Middle frontal gyrus (tissue), 1 donor: ENCODE results near the gene NME4.
"Not testable (repeated sequence)": the region's sequence is repeated elsewhere in the genome, so short reads cannot be mapped to it uniquely, and the experiment has no call there.

ENCODE experiments used
- DNase-seq: peaks from one replicate; pipeline ENCODE4 v3.0.0-alpha.2; 2015; ENCODE audit warnings: low spot score; ENCODE audit errors: extremely low spot score

NME4 gene

DNA sequence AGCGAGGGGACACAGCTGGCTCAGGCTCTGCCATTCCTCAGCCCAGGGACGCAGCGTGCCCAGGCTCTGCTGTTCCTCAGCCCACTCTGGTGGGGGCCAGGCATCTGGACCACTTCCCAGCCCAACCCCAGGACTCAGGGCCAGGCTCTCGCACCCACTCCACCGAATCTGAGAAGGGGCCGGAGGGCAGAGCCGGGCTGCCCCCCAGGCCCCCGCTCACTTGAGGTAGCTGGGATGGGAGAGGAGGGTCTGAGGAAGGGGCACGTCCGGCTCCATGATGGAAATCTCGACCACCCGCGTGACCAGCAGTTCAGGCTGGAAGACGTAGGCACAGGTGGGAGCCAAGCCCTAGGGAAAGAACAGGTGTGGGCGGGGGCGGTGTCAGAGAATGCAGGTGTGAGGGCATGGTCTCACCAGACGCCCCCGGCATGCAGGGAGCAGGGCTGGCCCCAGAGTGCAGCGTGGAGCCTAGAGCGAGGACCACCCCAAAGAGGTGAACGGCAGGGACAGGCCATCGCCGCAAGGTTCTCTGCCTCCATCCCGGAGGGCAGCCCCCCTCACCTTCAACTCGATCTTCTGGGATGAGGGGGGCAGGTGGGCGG lies 20.1 kb upstream of the NME4 start:
- no peak for DNase-seq

DNA sequence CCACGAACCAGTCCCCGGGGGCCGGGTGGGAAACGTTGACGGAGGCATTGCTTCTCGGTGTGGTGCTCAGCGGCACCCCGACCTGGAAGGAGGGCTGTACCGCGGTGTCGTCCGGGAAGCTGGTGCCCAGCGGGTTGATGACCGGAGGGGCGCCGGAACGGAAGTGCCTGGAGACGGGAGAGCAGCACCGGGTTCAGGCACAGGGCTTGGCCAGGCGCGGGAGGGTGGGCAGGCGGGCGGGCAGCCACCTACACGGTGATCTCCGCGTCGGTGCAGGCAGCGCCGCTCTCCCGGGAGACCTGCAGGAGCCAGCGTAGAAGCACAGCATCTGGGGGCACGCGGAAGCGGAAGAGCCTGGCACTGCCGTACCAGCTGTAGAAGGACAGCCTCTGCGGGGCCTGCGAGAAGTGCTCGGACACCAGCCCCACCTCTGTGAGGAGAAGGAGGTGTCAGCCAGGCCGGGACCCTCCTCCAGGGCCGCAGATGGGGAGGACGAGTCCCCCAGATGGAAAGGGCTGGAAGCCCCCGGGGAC lies 19.5 kb upstream of the NME4 start:
- DNase-seq = no peak

DNA sequence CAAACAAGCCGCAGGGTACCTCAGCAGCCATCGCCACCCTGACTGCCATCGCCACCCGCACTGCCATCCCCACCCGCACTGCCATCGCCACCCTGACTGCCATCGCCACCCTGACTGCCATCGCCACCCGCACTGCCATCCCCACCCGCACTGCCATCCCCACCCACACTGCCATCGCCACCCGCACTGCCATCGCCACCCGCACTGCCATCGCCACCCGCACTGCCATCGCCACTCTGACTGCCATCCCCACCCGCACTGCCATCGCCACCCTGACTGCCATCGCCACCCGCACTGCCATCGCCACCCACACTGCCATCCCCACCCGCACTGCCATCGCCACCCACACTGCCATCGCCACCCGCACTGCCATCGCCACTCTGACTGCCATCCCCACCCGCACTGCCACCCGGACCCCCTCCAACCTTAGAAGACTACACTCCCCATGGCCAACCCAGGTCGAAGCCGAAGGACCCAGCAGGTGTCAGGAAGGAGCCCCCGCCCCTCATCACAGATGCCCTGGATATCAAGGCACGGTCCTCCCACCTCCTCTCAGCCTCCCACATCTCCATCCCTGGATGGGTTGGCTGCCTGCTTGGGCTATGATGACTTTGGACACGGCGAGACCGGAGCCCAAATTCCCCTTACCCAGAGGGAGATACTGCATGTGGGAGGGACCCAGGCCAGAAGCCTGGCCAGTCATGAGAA lies 18.7 kb upstream of the NME4 start:
- not testable (repeated sequence) for DNase-seq

DNA sequence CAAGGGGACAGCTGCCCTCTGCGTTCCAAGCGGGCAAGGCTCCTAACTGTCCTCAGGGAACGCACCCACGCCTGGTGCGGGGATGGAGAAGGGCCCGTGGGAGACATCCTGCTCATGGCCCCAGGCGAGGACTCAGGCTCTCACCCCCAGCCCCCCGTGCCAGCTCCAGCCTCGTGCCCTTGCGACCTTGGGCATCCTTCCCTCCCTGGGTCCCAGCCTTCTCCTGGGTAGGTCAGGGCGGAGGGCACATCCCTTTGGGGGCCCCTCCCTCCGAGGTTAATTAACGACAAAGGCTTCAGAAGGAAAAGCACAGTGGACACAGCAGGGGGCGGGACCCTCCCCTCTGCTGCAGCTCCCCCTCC lies 18.2 kb upstream of the NME4 start:
- DNase-seq = no peak

DNA sequence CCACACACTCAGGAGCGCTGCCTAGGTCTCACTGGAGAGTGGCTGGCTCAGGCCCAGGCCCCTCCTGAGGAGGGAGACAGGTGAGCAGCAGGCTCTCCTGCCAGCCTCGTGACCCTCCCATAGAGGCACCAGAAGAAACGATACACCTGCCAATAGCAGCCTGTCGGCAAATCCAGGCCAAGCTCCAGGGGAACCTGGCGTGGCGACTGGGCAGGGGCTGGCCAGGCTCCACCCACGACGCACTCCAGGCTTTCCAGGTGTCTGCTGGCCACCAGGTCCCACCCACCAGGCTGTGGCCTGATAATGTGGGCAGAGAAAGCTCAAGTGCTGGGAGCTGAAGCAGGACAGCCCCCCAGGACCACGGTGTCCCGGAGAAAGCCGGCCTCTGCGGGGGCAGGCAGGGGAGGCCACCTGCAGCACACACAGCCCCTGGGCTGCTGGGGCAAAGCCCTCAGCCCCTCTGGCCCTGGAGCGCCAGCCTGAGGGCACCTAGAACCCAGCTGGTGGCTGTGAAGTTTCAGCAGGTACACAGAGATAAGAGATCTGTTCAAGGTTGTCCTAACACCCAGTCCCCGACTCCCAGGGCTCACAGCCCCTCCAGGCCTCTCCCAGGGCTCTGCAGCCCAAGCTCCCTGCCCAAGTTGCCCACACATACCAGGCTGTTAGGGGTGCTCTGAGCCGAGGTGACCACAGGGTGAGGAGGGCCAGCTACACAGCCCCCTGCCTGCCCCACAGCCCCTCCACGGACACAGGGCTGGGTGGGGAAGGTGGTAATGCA lies 17.6 kb upstream of the NME4 start:
- no peak for DNase-seq

DNA sequence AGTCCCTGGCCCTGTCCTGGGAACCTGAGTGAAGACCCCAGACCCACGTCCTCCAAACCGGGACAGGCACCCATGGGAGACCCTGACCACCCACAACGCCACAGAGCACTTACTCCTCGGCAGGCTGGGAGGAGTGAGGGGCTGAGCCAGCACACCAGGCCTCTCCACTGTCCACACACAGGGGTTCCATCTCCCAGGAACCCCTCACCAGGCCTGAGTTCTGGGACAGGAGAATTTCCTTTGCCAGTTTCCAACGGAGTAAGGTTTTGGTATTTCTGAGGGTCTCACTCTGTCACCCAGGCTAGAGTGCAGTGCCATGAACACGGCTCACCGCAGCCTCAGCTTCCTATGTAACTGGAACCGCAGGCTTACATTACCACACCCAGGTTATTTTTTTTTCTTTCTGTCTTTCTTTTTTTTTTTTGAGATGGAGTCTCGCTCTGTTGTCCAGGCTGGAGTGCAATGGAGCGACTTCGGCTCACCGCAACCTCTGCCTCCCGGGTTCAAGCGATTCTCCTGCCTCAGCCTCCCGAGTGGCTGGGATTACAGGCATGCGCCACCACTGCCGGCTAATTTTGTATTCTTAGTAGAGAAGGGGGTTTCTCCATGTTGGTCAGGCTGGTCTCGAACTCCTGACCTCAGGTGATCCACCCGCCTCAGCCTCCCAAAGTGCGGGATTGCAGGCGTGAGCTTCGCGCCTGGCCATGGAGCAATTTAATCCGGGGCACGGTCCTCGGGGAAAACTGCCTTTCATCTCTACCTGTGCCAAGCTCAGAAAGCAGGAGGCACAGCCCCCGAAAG lies 16.8 kb upstream of the NME4 start:
- DNase-seq = no peak

DNA sequence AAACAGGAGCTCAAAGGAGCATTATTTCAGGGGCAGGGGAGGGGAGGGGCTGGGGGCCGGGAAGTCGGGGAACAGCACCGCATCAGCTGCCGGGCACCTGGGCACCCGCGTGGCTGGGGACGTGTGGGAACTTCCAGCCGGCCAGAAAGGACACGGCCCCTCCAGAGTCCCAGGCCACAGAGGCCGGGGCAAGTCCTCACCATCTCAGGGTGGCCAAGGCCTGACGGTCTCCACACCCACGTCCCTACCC lies 16.3 kb upstream of the NME4 start:
- DNase-seq = no peak

DNA sequence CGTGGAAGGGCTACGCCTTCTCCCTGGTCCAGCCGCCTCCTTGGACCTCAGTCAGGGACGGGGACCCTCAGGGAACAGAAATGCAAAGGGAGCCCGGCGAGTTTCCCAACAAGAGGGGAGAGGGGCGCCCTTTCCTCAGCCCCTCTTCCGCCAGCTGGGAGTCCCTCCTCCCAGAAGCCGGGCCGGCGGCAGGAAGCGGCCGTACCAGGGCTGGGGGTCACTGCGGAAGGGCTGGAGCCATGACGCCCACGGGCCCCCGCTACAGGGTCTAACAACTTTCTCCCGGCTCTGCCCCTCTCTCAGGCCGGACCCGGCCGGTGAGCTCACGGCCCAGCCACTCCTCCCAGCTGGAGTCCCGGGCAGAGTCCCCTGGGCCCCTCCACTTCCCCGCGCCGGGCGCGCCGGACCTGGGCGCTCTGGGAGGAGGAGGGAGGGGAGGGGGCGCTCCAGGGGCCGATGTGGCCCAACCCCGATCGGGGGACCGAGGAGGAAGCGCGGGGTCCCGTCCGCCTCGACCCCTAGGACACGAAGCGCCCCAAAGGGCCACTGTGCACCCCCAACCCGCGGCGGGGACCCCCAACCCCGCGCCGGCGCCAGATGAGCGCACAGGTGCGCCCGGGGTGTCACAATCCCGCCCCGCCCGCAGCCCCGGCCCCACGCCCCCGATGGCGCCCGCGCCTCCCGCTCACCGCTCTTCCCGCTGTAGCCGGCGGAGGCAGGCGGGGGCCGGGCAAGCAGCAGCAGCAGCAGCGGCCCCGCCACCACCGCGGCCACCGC lies 15.8 kb upstream of the NME4 start:
- no peak for DNase-seq

DNA sequence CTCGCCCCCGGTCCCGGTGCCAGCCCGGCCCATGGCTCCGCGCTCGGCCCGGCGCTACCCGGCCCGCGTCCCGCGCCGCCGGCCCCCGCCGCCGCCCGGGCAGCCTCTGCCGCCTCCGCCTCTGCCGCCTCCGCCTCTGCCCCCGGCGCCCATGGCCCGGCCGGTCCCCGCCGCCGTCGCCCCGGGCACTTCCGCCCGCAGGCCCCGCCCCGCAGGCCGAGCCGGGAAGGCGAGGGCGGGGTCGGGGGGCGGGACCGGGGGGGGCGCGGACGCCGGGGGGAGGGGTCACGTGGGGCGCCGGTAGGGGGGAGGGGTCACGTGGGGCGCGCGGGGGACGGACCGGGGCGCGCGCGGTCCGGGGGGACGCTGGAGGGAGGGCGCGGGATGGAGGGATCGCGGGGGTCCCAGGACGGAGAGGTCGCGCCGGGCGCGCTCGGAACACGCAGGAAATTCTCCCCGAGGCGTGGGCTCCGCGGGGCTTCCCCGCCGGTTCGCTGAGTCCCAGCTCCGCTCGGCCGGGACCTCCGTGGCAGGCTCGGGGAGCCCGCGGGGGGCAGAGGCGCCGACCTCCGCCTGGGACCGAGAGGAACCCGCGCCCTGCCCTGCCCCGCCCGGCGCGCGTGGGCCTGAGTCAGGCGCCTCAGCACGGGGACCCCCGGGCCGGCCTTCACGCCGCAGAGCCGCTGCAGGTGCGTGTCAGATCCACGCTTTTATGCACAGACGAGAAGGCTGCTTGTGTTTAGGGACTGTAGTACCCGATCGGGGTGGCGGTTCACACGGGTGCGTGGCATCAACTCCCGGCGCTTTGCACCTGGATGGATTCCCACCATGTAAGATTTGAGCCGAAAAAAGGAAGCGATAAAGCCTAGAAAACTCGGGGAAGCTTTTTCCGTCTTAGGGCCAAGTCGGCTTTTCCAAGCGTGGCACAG lies 14.9 kb upstream of the NME4 start, which contains the start of gene PGAP6:
Gene PGAP6 (minus strand): TSS at position 190 of the 929 bp plus-strand sequence. CDS start 157 bp downstream, at position 33.
- peak; percentile 14 for DNase-seq

DNA sequence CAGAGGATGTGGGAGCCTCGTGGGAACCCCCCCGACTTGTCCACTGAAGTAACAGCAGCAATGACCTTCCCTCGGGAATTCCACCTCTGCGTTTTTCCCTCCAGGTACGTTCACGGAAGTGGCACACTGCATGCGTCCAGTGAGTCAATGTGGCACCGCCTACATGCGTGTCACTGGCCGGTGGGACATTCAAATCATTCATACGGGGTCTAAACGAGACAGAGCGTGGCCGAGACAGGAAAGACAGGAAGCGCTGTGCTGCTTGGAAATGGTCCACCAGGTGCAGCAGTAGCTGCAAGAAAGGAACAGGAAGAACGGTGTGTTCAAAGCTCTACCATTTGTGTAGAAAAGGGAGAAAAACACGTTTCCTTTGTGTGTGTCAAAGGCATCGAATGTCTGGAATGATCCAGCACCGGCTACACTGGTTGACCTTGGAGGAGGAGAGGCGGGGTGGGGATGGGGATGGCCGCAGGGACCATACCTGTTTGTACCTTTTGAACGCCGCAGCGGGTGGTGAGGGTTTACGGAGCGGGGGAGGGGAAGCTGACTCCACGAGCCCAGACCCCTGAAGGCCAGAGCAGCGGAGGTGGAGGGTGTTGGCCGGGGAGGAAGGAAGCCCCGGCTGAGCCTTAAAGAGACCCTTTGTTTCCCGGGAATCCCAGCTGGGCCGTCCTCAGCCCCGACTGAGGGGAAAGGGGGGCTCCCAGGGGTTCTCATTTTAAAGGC lies 13.5 kb upstream of the NME4 start:
- DNase-seq = no peak

DNA sequence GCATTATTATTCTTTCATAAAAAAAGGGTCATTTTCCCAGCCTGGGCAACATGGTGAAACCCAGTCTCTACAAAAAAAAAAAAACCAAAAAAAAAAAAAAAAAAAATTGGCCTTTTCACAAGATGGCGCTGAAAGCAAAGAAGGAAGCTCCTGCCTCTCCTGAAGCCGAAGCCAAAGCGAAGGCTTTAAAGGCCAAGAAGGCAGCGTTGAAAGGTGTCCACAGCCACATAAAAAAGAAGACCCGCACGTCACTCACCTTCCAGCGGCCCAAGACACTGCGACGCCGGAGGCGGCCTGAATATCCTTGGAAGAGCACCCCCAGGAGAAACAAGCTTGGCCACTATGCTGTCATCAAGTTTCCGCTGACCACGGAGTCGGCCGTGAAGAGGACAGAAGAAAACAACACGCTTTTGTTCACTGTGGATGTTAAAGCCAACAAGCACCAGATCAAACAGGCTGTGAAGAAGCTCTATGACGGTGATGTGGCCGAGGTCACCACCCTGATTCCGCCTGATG lies 10.3 kb upstream of the NME4 start:
- no peak for DNase-seq

DNA sequence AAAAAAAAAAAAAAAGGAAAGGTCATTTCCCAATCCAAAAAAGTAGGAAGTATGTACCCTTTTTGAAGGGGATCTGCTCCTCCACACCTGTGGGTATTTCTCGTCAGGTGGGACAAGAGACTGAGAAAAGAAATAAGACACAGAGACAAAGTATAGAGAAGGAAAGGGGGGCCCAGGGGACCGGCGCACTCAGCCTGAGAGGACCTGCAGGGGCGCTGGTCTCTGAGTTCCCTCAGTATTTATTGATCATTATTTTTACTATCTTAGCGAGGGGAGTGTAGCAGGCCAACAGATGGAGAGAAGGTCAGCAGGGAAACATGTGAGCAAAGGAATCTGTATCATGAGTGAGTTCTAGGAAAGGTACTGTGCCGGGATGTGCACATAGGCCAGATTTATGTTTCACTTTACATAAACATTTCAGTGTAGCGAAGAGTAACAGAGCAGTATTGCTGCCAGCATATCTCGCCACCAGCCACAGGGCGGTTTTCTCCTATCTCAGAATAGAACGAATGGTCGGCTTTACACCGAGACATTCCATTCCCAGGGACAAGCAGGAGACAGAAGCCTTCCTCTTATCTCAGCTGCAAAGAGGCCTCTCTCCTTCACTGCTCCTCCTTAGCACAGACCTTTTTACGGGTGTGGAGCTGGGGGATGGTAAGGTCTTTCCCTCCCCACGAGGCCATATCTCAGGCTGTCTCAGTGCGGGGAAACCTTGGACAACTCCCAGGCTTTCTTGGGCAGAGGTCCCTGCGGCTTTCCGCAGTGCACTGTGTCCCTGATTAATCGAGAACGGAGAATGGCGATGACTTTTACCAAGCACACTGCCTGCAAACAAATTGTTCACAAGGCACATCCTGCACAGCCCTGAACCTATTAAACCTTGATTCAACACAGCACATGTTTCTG lies 9.0 kb upstream of the NME4 start:
- DNase-seq = not testable (repeated sequence)

DNA sequence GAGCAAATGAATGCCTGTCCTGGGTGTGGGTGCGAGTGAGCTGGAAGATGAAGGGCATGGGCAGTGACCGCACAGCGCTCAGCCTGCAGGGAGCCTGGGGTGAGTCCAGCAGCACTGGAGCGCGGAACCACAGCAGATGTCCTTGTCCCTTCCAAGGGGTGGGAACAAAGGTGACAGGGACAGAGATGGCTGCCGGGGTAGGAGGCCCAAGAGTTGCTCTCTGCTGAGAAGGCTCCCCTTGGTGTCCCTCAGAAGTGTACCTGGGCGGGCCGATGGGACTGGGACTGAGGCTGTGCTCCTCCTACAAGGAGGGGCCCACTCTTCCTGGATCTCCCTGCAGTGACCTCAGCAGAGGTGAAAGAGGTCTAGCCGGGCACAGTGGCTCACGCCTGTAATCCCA lies 7.6 kb upstream of the NME4 start:
- DNase-seq = no peak

DNA sequence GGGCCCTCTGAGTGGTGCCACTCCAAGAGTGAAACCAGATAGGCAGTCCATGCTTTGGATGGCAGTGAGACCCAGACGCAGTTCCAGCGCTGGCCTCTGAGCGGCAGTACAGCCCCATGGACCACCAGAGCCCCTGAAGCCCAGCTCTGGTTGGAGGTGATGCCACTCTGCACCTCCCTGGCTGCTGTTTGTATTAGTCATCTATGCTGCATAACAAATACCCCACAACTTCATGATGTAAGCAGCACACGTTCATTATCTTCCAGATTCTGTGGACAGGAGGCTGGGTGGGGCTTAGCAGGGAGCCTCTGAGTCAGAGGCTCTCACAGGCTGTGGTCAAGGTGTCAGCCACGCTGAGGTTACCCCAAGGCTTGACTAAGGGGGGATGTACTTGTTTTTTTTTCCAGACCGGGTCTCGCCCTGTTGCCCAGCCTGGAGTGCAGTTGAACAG lies 5.1 kb upstream of the NME4 start:
- no peak for DNase-seq

DNA sequence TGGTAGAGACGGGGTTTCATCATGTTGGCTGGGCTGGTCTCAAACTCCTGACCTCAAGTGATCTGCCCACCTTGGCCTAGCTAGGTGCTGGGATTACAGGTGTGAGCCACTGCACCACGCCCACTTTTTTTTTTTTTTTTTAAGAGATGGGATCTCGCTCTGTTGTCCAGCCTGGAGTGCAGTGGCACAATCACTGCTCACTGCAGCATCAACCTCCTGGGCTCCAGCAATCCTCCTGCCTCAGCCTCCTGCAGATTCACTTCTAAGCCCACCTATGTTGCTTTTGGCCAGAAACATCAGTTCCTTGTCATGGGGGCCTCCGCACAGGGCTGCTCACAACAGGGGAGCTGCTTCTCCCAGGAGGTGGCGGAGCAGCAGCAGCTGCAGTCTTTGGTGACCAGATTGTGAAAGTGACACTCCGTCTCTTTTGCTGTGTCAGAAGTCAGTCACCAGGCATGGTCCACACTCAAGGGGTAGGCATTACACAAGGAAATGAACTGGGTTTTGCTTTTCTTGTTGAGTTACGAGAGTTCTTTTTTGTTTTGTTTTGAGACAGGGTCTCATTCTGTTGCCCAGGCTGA lies 4.5 kb upstream of the NME4 start:
- no peak for DNase-seq

DNA sequence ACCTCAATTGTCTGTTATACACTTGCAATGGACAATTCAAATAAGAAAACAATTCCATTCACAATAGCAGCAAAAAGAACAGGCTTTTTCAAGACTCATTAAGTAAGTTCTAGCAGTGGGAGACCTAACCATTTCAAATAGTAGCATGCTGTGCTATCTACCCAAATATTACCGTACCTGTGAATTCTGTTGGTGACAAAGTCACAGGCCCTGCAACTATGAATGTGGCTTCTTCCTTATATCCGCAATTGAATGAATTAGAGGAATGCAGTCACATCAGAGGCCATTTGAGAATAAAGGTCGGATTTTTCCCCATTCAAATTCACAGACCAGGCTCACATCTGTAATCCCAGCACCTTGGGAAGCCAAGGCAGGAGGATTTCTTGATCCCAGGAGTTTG lies 800 bp upstream of the NME4 start:
- DNase-seq = no peak

DNA sequence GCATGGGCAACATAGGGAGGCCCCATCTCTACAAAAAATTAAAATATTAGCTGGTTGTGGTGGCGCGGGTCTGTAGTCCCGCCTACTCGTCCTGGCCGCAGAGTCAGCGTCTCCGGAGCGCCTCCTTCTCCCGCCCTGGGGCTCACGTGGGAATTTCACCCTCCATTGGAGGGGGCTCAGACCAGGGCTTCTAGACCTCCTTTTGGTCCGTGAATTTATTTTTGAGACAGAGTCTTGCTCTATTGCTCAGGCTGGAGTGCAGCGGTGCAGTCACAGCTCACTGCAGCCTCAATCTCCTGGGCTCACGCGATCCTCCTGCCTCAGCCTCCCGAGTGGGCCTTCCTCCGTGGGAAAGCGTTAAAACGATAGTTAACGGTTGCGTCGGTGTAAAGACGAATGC lies 394 bp upstream of the NME4 start:
- DNase-seq = no peak
